ENCODE data around the gene PHC1.

The PHC1 gene

GRCh38 chr12:8886502-8887284, 27.6 kb upstream of the PHC1 start:
- peaks cover 4% of the 10 kb centered on the region; the same call in 1 of the 2 replicates for H3K4me1 ChIP-seq (ENCODE audit: insufficient read depth, low read length)
- peaks cover 7% of the 10 kb centered on the region for H3K27me3 ChIP-seq (ENCODE audit: insufficient read depth, low read length, poor library complexity)
- TF ChIP-seq, protein P1, sequence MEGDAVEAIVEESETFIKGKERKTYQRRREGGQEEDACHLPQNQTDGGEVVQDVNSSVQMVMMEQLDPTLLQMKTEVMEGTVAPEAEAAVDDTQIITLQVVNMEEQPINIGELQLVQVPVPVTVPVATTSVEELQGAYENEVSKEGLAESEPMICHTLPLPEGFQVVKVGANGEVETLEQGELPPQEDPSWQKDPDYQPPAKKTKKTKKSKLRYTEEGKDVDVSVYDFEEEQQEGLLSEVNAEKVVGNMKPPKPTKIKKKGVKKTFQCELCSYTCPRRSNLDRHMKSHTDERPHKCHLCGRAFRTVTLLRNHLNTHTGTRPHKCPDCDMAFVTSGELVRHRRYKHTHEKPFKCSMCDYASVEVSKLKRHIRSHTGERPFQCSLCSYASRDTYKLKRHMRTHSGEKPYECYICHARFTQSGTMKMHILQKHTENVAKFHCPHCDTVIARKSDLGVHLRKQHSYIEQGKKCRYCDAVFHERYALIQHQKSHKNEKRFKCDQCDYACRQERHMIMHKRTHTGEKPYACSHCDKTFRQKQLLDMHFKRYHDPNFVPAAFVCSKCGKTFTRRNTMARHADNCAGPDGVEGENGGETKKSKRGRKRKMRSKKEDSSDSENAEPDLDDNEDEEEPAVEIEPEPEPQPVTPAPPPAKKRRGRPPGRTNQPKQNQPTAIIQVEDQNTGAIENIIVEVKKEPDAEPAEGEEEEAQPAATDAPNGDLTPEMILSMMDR (IDR thresholded peaks at IDR 0.05; ENCODE audit: borderline replicate concordance, extremely low read depth, low read length, poor library complexity, severe bottlenecking): no peak
- TF ChIP-seq EZH2 (IDR thresholded peaks at IDR 0.05; ENCODE audit: borderline replicate concordance, low read depth, low read length, severe bottlenecking): no peak
- H3K36me3 ChIP-seq (ENCODE audit: insufficient read depth, low read length): no peaks in the 10 kb centered on the region
- no peak overlapping the region for H3K4me3 ChIP-seq (ENCODE audit: low read depth in 1 of 2, low read length in 2 of 2)
- H3K27ac ChIP-seq (ENCODE audit: low read length): no peak overlapping the region
- no peak for DNase-seq
- ATAC-seq (ENCODE audit: insufficient read depth, low read depth): no peak
- H4K20me1 ChIP-seq (ENCODE audit: insufficient read depth, low read length): no peaks in the 10 kb centered on the region
- no peaks in the 10 kb centered on the region for H3K9me3 ChIP-seq (ENCODE audit: insufficient read depth, low read length, severe bottlenecking)
- H3K79me2 ChIP-seq (ENCODE audit: insufficient read depth, low read length): no peaks in the 10 kb centered on the region
- no peak overlapping the region for H3K4me2 ChIP-seq (ENCODE audit: insufficient read depth, low read length)
- H2AFZ ChIP-seq (ENCODE audit: low read depth, low read length): no peak overlapping the region
- no peak overlapping the region for H3K9ac ChIP-seq (ENCODE audit: low read depth, low read length)

GRCh38 chr12:8887285-8887715, 27.0 kb upstream of the PHC1 start:
- no peaks in the 10 kb centered on the region for H4K20me1 ChIP-seq (ENCODE audit: insufficient read depth, low read length)
- DNase-seq (no peak), ATAC-seq (ENCODE audit: insufficient read depth, low read depth) (no peak)
- no peak overlapping the region for H3K9ac ChIP-seq (ENCODE audit: low read depth, low read length)
- no peaks in the 10 kb centered on the region for H3K36me3 ChIP-seq (ENCODE audit: insufficient read depth, low read length)
- H3K79me2 ChIP-seq (ENCODE audit: insufficient read depth, low read length): no peaks in the 10 kb centered on the region
- H3K9me3 ChIP-seq (ENCODE audit: insufficient read depth, low read length, severe bottlenecking): no peaks in the 10 kb centered on the region
- H3K4me1 ChIP-seq (ENCODE audit: insufficient read depth, low read length): peaks cover 4% of the 10 kb centered on the region; the same call in 1 of the 2 replicates
- TF ChIP-seq, protein P1 (IDR thresholded peaks at IDR 0.05; ENCODE audit: borderline replicate concordance, extremely low read depth, low read length, poor library complexity, severe bottlenecking): no peak
- TF ChIP-seq EZH2 (IDR thresholded peaks at IDR 0.05; ENCODE audit: borderline replicate concordance, low read depth, low read length, severe bottlenecking): no peak
- no peak overlapping the region for H2AFZ ChIP-seq (ENCODE audit: low read depth, low read length)
- H3K4me2 ChIP-seq (ENCODE audit: insufficient read depth, low read length): no peak overlapping the region
- no peak overlapping the region for H3K27ac ChIP-seq (ENCODE audit: low read length)
- H3K4me3 ChIP-seq (ENCODE audit: low read depth in 1 of 2, low read length in 2 of 2): no peak overlapping the region
- H3K27me3 ChIP-seq (ENCODE audit: insufficient read depth, low read length, poor library complexity): peaks cover 5% of the 10 kb centered on the region

DNA sequence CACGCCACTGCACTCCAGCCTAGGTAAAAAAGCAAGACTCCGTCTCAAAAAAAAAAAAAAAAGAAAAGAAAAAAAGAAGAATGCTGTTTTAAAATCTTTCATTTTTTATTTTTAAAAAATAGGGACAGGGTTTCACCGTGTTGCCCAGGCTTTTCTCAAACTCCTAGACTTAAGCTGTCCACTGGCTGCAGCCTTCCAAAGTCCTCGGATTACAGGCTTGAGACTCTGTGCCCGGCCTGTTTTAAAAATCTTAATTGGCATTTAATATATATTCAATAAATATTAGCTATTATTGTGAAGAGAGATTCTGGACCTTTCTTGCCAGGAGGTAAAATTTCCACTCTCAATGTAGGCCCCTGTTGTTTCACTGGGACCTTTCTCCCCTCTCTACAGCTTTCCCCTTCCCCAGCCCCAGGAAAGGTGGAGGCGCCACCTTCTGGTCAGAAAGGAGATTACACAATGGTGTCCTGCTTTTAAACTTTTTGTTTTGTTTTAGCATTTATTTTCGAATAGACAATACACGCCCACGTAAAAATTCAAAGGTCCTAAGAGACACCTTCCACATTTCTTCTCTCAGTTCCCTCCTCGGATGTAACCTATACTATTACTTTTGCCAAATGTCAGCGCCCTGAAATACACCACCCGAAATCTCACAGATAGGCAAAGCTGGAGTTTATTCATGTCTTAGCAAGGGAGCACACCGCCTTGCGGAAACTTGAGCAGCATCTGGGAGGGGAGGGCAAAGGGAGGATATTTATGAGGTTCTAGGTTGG, 23.8 kb upstream of the PHC1 start:
- Histone ChIP-seq H3K79me2 (ENCODE audit: insufficient read depth, low read length) (no peaks in the 10 kb centered on the region), H3K9me3 (ENCODE audit: insufficient read depth, low read length, severe bottlenecking) (no peaks in the 10 kb centered on the region), H2AFZ (ENCODE audit: low read depth, low read length) (peak overlapping the region; percentile 69), H3K27ac (ENCODE audit: low read length) (no peak overlapping the region), H3K4me1 (ENCODE audit: insufficient read depth, low read length) (peaks cover 4% of the 10 kb centered on the region; the same call in 1 of the 2 replicates), H3K36me3 (ENCODE audit: insufficient read depth, low read length) (no peaks in the 10 kb centered on the region), H3K27me3 (ENCODE audit: insufficient read depth, low read length, poor library complexity) (no peaks in the 10 kb centered on the region), H4K20me1 (ENCODE audit: insufficient read depth, low read length) (no peaks in the 10 kb centered on the region), H3K4me3 (ENCODE audit: low read depth in 1 of 2, low read length in 2 of 2) (peak overlapping the region in 1 of 2 experiments; percentile 49; a peak in 3 of 4 replicates), H3K9ac (ENCODE audit: low read depth, low read length) (peak overlapping the region; percentile 38), H3K4me2 (ENCODE audit: insufficient read depth, low read length) (peak overlapping the region; percentile 67)
- TF ChIP-seq, protein P1 (IDR thresholded peaks at IDR 0.05; ENCODE audit: borderline replicate concordance, extremely low read depth, low read length, poor library complexity, severe bottlenecking): peak; percentile 89
- TF ChIP-seq EZH2 (IDR thresholded peaks at IDR 0.05; ENCODE audit: borderline replicate concordance, low read depth, low read length, severe bottlenecking): no peak
- ATAC-seq (ENCODE audit: insufficient read depth, low read depth): peak; percentile 79
- peak; percentile 62 for DNase-seq

All from DND-41 (cell line).